ENCODE results near the gene MYZAP. TPM values are rescaled to one million over a fixed set of nuclear protein-coding genes. Genes with fewer than 3 reads are reported as not detected.
A peak's percentile ranks its signal among the peaks of the same experiment; 100 is the strongest.

MYZAP gene
- total and polyA plus RNA-seq, 2 donors from 2014 or later: 3.3 to 6.1 TPM

DNA sequence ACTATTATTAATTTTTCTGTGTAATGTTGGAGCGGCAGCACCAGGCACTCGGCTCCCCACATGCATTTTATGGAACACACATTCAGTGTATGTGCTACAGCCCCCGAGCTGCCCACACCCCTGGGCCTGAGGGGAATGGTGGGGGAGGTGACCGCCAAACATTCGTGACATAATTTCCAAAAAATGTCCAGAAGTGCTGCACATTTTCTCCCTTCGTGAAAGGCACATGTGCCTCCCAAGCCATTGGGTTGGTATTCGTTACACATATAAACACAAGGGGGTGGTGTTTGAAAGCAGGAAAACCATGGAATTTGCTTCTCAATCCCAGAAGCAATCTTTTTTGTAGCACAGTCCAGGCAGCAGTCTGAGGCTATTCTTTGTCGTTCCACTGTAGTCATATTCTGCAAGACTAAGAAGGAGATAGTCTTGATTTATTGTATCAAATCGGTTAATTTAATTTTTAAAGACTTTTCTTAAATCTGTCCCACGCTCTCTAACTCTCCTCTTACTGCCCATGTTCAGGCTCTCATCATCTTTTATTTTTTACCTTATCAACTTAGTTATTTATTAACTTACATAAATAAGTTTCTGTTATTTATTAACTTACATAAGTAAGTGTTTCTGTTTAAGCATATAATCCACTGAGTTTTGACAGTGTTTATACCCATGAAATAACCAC, 75.6 kb downstream of the MYZAP start:
- Histone ChIP-seq H3K36me3 (ENCODE audit: control insufficient read depth in 2 of 3, insufficient read depth in 3 of 3, low read length in 3 of 3) (no peaks in the 10 kb centered on the region), H3K9ac (ENCODE audit: low read length in 3 of 3) (no peak overlapping the region), H3K4me1 (ENCODE audit: control insufficient read depth in 2 of 3, insufficient read depth in 2 of 3, low read depth in 1 of 3, low read length in 3 of 3) (peaks cover 2 to 5% (median 3%) of the 10 kb centered on the region in 3 donors), H3K27ac (ENCODE audit: low read depth in 2 of 2, low read length in 2 of 2) (no peak overlapping the region), H3K4me3 (ENCODE audit: low read length in 3 of 3) (peak overlapping the region in 2 of 3 donors; percentile 22 to 24), H3K27me3 (ENCODE audit: control insufficient read depth, insufficient read depth, low read length) (no peaks in the 10 kb centered on the region), H3K9me3 (ENCODE audit: control insufficient read depth in 2 of 3, insufficient read depth in 1 of 3, low read length in 3 of 3) (no peaks in the 10 kb centered on the region)
- DNase-seq (peak in 4 of 5 donors; percentile 68 to 92 (median 80)), FAIRE-seq (peak; percentile 90)
- TF ChIP-seq, protein P1, sequence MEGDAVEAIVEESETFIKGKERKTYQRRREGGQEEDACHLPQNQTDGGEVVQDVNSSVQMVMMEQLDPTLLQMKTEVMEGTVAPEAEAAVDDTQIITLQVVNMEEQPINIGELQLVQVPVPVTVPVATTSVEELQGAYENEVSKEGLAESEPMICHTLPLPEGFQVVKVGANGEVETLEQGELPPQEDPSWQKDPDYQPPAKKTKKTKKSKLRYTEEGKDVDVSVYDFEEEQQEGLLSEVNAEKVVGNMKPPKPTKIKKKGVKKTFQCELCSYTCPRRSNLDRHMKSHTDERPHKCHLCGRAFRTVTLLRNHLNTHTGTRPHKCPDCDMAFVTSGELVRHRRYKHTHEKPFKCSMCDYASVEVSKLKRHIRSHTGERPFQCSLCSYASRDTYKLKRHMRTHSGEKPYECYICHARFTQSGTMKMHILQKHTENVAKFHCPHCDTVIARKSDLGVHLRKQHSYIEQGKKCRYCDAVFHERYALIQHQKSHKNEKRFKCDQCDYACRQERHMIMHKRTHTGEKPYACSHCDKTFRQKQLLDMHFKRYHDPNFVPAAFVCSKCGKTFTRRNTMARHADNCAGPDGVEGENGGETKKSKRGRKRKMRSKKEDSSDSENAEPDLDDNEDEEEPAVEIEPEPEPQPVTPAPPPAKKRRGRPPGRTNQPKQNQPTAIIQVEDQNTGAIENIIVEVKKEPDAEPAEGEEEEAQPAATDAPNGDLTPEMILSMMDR (IDR thresholded peaks at IDR 0.05; ENCODE audit: borderline replicate concordance, extremely low read depth, insufficient read depth): peak; percentile 40
- intact Hi-C loops (cut with DNase I): no loop called here

DNA sequence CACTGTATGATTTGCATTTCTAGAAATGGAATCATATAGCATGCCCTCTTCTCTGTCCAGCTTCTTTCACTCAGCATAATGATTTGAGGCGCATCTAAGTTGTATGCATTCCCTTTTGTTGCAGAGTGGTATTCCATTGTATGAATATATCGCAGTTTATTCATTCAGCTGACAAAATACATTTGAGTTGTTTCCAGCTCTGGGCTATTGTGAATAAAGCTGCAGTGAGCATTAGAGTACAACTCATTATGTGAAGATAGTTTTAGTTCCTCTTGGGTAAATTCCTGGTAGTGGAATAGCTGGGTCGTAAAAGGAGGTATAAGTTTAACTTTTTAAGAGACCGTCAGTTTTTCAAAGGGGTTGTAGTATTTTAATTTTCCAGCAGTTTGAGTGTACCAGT, 76.3 kb downstream of the MYZAP start:
- H3K27me3 ChIP-seq (ENCODE audit: control insufficient read depth, insufficient read depth, low read length): no peaks in the 10 kb centered on the region
- peak in 1 of 5 donors; percentile 61 for DNase-seq
- no peak overlapping the region for H3K27ac ChIP-seq (ENCODE audit: low read depth in 2 of 2, low read length in 2 of 2)
- H3K9ac ChIP-seq (ENCODE audit: low read length in 3 of 3): no peak overlapping the region
- H3K36me3 ChIP-seq (ENCODE audit: control insufficient read depth in 2 of 3, insufficient read depth in 3 of 3, low read length in 3 of 3): no peaks in the 10 kb centered on the region
- peaks cover 2 to 5% (median 3%) of the 10 kb centered on the region in 3 donors for H3K4me1 ChIP-seq (ENCODE audit: control insufficient read depth in 2 of 3, insufficient read depth in 2 of 3, low read depth in 1 of 3, low read length in 3 of 3)
- TF ChIP-seq, protein P1 (IDR thresholded peaks at IDR 0.05; ENCODE audit: borderline replicate concordance, extremely low read depth, insufficient read depth): no peak
- peak overlapping the region in 1 of 3 donors; percentile 31 for H3K4me3 ChIP-seq (ENCODE audit: low read length in 3 of 3)
- no peaks in the 10 kb centered on the region for H3K9me3 ChIP-seq (ENCODE audit: control insufficient read depth in 2 of 3, insufficient read depth in 1 of 3, low read length in 3 of 3)
- FAIRE-seq: no peak
- intact Hi-C loops (cut with DNase I): no loop called here

DNA sequence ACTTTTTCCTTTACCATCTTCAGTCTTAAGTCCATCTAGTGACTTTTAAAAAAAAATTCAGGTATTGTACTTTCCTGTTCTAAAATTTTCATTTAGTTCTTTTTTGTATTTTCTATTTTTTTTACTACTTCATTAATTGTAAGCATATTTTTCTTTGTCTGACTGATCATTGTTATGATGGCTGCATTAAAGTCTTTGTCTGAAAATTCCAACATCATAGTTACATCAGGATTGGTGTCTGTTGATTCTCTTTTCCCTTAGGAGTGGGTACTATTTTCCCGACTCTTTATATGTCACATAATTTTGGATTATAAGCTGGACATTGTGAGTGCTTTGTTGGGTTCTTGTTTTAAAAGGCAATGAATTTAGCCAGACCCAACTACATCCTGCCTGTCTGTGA, 79.9 kb downstream of the MYZAP start:
- intact Hi-C loops (cut with DNase I): no loop called here
- H3K9ac ChIP-seq (ENCODE audit: low read length in 3 of 3): no peak overlapping the region
- peak; percentile 3 for FAIRE-seq

More for the DNA sequence above, 79.9 kb downstream of the MYZAP start:
- H3K4me3 ChIP-seq (ENCODE audit: low read length in 3 of 3): no peak overlapping the region
- DNase-seq: no peak
- peaks cover 2 to 5% (median 3%) of the 10 kb centered on the region in 3 donors for H3K4me1 ChIP-seq (ENCODE audit: control insufficient read depth in 2 of 3, insufficient read depth in 2 of 3, low read depth in 1 of 3, low read length in 3 of 3)
- H3K27ac ChIP-seq (ENCODE audit: low read depth in 2 of 2, low read length in 2 of 2): no peak overlapping the region
- H3K27me3 ChIP-seq (ENCODE audit: control insufficient read depth, insufficient read depth, low read length): no peaks in the 10 kb centered on the region
- TF ChIP-seq, protein P1 (IDR thresholded peaks at IDR 0.05; ENCODE audit: borderline replicate concordance, extremely low read depth, insufficient read depth): no peak
- H3K9me3 ChIP-seq (ENCODE audit: control insufficient read depth in 2 of 3, insufficient read depth in 1 of 3, low read length in 3 of 3): no peaks in the 10 kb centered on the region
- no peaks in the 10 kb centered on the region for H3K36me3 ChIP-seq (ENCODE audit: control insufficient read depth in 2 of 3, insufficient read depth in 3 of 3, low read length in 3 of 3)
